ENCODE measurements around the gene SRC.

DNA sequence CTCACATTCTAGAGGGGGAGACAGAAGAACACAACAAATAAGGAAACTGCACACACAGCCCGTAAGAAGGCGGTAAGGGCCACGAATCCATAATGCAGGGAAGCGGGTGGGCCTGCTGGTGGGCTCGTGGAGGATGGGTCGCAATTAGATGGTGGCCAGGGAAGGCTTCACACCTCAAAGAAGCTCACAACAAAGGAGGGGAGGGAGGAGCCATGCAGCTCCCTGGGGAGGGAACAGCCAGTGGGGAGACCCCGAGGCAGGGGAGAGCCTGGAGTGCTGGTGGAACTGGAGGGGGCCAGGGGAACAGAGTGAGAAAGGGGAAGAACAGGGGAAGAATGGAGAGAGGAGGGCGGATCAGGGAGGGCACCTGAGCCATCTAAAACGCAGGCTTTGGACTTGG lies 13.4 kb downstream of the SRC start:
- TF ChIP-seq, protein P1, sequence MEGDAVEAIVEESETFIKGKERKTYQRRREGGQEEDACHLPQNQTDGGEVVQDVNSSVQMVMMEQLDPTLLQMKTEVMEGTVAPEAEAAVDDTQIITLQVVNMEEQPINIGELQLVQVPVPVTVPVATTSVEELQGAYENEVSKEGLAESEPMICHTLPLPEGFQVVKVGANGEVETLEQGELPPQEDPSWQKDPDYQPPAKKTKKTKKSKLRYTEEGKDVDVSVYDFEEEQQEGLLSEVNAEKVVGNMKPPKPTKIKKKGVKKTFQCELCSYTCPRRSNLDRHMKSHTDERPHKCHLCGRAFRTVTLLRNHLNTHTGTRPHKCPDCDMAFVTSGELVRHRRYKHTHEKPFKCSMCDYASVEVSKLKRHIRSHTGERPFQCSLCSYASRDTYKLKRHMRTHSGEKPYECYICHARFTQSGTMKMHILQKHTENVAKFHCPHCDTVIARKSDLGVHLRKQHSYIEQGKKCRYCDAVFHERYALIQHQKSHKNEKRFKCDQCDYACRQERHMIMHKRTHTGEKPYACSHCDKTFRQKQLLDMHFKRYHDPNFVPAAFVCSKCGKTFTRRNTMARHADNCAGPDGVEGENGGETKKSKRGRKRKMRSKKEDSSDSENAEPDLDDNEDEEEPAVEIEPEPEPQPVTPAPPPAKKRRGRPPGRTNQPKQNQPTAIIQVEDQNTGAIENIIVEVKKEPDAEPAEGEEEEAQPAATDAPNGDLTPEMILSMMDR (IDR thresholded peaks at IDR 0.05; ENCODE audit: insufficient read depth, low read length): no peak
- no peak for TF ChIP-seq POLR2AphosphoS5 (IDR thresholded peaks at IDR 0.05; ENCODE audit: low read depth)
- TF ChIP-seq, protein P2, sequence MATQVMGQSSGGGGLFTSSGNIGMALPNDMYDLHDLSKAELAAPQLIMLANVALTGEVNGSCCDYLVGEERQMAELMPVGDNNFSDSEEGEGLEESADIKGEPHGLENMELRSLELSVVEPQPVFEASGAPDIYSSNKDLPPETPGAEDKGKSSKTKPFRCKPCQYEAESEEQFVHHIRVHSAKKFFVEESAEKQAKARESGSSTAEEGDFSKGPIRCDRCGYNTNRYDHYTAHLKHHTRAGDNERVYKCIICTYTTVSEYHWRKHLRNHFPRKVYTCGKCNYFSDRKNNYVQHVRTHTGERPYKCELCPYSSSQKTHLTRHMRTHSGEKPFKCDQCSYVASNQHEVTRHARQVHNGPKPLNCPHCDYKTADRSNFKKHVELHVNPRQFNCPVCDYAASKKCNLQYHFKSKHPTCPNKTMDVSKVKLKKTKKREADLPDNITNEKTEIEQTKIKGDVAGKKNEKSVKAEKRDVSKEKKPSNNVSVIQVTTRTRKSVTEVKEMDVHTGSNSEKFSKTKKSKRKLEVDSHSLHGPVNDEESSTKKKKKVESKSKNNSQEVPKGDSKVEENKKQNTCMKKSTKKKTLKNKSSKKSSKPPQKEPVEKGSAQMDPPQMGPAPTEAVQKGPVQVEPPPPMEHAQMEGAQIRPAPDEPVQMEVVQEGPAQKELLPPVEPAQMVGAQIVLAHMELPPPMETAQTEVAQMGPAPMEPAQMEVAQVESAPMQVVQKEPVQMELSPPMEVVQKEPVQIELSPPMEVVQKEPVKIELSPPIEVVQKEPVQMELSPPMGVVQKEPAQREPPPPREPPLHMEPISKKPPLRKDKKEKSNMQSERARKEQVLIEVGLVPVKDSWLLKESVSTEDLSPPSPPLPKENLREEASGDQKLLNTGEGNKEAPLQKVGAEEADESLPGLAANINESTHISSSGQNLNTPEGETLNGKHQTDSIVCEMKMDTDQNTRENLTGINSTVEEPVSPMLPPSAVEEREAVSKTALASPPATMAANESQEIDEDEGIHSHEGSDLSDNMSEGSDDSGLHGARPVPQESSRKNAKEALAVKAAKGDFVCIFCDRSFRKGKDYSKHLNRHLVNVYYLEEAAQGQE (IDR thresholded peaks at IDR 0.05; ENCODE audit: insufficient replicate concordance, low read depth): no peak
- no peak for TF ChIP-seq SPI1 (IDR thresholded peaks at IDR 0.05; ENCODE audit: borderline replicate concordance, low read depth)

All from HL-60 (cell line).